HepG2 (cell line): Measurements from ENCODE around the gene SHLD1. TPM values are rescaled to one million over a fixed set of nuclear protein-coding genes. Genes with fewer than 3 reads are reported as not detected.

Experiments used
- ATF1 ChIP-seq: IDR thresholded peaks from 2 replicates; pipeline ENCODE4 v1.6.1; 2016; ENCODE audit warnings: mild to moderate bottlenecking, control low read depth
- ATF7-NPFF ChIP-seq: sonication (generic); formaldehyde crosslinking; IDR thresholded peaks from 2 replicates; pipeline ENCODE4 v1.8.1; 2023; ENCODE audit warnings: mild to moderate bottlenecking, low read depth, missing genetic modification reagents, moderate library complexity
- CHD2 ChIP-seq: IDR thresholded peaks from 2 replicates; pipeline ENCODE4 v1.6.1; 2011; ENCODE audit warnings: low read depth, low read length, improper control_type of control experiment
- FLYWCH1 ChIP-seq: sonication (generic); formaldehyde crosslinking; IDR thresholded peaks from 2 replicates; pipeline ENCODE4 v1.8.1; 2023; ENCODE audit warnings: mild to moderate bottlenecking, missing genetic modification reagents
- MAFG ChIP-seq: sonication (generic); formaldehyde crosslinking; IDR thresholded peaks from 2 replicates; pipeline ENCODE4 v1.5.1; 2020; ENCODE audit warnings: mild to moderate bottlenecking, missing genetic modification reagents
- TBP ChIP-seq: sonication (generic); formaldehyde crosslinking; IDR thresholded peaks from 2 replicates; pipeline ENCODE4 v1.5.0; 2020; ENCODE audit warnings: missing genetic modification reagents
- XRCC5 ChIP-seq: fragments of 200-400 bp; formaldehyde crosslinking; optimal IDR thresholded peaks from 2 replicates; pipeline ENCODE3; 2017; ENCODE audit warnings: mild to moderate bottlenecking, low read length
- ZNF20 ChIP-seq: sonication (generic); formaldehyde crosslinking; IDR thresholded peaks from 2 replicates; pipeline ENCODE4 v1.4.0; 2020; ENCODE audit warnings: mild to moderate bottlenecking, moderate library complexity, missing genetic modification reagents
- ZNF30 ChIP-seq: sonication (generic); formaldehyde crosslinking; IDR thresholded peaks from 2 replicates; pipeline ENCODE4 v1.5.0; 2020; ENCODE audit warnings: mild to moderate bottlenecking, missing genetic modification reagents
- ZNF501 ChIP-seq: sonication (generic); formaldehyde crosslinking; IDR thresholded peaks from 2 replicates; pipeline ENCODE4 v1.5.1; 2020; ENCODE audit warnings: mild to moderate bottlenecking, moderate library complexity, missing genetic modification reagents
- ZNF619 ChIP-seq: sonication (generic); formaldehyde crosslinking; IDR thresholded peaks from 2 replicates; pipeline ENCODE4 v1.4.0; 2020; ENCODE audit warnings: mild to moderate bottlenecking, missing genetic modification reagents
- ZNF629 ChIP-seq: sonication (generic); formaldehyde crosslinking; conservative IDR thresholded peaks from 2 replicates; pipeline ENCODE4 v1.5.0; 2020; ENCODE audit warnings: missing genetic modification reagents
- ZNF644 ChIP-seq: IDR thresholded peaks from 2 replicates; pipeline ENCODE4 v1.6.1; 2016; ENCODE audit warnings: low read depth
- ZNF672 ChIP-seq: sonication (generic); formaldehyde crosslinking; IDR thresholded peaks from 2 replicates; pipeline ENCODE4 v1.8.1; 2022; ENCODE audit warnings: missing genetic modification reagents
- ZNF746 ChIP-seq: sonication (generic); formaldehyde crosslinking; IDR thresholded peaks from 2 replicates; pipeline ENCODE4 v1.8.0; 2022; ENCODE audit warnings: mild to moderate bottlenecking, missing genetic modification reagents
- ZNF747 ChIP-seq: sonication (generic); formaldehyde crosslinking; IDR thresholded peaks from 2 replicates; pipeline ENCODE4 v1.8.1; 2023; ENCODE audit warnings: missing genetic modification reagents, mild to moderate bottlenecking, borderline replicate concordance
- polyA plus RNA-seq, 8 experiments: library from polyadenylated mRNA; depleted of rRNA in 3 of 8; stranded (reverse) in 7 of 8; unstranded in 1 of 8; fragments of >200 nt; fragmentation: Illumina TruSeq in 4 of 8; extraction: Trizol in 4 of 8; gene quantifications; 2 replicates each; pipeline versions ENCODE4 v1.2.1 to v1.2.3, GENCODE V29; 2011 to 2016; ENCODE audit warnings: low read depth in 4 of 8, missing spikeins in 1 of 8, mixed read lengths in 1 of 8; ENCODE audit not compliant: insufficient read depth in 1 of 8
- total RNA-seq, 5 experiments: library from RNA; depleted of rRNA; stranded (reverse); fragments of >200 nt; fragmentation: Illumina TruSeq; extraction: Trizol; gene quantifications; 2 replicates each; pipeline ENCODE4 v1.2.3, GENCODE V29; 2016; ENCODE audit warnings: low read depth in 1 of 5
- TF ChIP-seq, protein P1 (sequence below), 2 experiments: fragments of 450-650 bp in 1 of 2; sonication (generic) in 1 of 2; formaldehyde crosslinking in 1 of 2; IDR thresholded peaks; 2 replicates each; pipeline versions ENCODE4 v1.6.1 to v1.8.0; 2016 to 2022; ENCODE audit warnings: antibody characterized with exemption in 1 of 2, mild to moderate bottlenecking in 1 of 2, missing genetic modification reagents in 1 of 2
- TF ChIP-seq, protein P2 (sequence below): sonication (generic); formaldehyde crosslinking; IDR thresholded peaks from 2 replicates; pipeline ENCODE4 v1.8.0; 2022; ENCODE audit warnings: mild to moderate bottlenecking, missing genetic modification reagents; ENCODE audit not compliant: insufficient replicate concordance
- TF ChIP-seq, protein P3 (sequence below): sonication (generic); formaldehyde crosslinking; IDR thresholded peaks from 2 replicates; pipeline ENCODE4 v1.5.0; 2020; ENCODE audit warnings: missing genetic modification reagents

The SHLD1 gene
- total and polyA plus RNA-seq, 2 of the 13 experiments (the other 11 are each of a cell fraction or from before 2014, with no cell fraction given) = 8.9 to 10.0 TPM

DNA sequence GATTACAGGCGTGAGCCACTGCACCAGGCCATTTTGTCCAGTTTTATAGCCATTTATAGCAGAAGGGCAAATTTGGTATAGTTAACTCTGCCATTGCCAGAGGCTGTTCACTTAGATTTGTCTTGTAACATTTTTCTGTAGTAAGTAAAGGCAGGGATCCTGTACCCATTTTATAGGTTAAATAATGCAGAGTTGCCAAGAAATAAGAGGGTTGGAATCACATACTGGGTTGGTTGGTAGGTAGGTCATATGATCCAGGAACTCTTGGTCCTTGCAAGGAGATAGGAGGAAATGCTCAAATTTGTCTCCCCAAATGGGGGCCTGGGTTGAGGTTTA, 68.1 kb downstream of the SHLD1 start (continued):
- TF ChIP-seq, protein P1, sequence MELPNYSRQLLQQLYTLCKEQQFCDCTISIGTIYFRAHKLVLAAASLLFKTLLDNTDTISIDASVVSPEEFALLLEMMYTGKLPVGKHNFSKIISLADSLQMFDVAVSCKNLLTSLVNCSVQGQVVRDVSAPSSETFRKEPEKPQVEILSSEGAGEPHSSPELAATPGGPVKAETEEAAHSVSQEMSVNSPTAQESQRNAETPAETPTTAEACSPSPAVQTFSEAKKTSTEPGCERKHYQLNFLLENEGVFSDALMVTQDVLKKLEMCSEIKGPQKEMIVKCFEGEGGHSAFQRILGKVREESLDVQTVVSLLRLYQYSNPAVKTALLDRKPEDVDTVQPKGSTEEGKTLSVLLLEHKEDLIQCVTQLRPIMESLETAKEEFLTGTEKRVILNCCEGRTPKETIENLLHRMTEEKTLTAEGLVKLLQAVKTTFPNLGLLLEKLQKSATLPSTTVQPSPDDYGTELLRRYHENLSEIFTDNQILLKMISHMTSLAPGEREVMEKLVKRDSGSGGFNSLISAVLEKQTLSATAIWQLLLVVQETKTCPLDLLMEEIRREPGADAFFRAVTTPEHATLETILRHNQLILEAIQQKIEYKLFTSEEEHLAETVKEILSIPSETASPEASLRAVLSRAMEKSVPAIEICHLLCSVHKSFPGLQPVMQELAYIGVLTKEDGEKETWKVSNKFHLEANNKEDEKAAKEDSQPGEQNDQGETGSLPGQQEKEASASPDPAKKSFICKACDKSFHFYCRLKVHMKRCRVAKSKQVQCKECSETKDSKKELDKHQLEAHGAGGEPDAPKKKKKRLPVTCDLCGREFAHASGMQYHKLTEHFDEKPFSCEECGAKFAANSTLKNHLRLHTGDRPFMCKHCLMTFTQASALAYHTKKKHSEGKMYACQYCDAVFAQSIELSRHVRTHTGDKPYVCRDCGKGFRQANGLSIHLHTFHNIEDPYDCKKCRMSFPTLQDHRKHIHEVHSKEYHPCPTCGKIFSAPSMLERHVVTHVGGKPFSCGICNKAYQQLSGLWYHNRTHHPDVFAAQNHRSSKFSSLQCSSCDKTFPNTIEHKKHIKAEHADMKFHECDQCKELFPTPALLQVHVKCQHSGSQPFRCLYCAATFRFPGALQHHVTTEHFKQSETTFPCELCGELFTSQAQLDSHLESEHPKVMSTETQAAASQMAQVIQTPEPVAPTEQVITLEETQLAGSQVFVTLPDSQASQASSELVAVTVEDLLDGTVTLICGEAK (IDR thresholded peaks at IDR 0.05) = no peak
- TF ChIP-seq, protein P1 (CRISPR knock-in tag; IDR thresholded peaks at IDR 0.05) = 0 out of 2 replicates have a peak, but pooled peaks have one; percentile 2
- TF ChIP-seq ZNF746 (CRISPR knock-in tag) = no peak
- peak; percentile 88 for TF ChIP-seq ZNF629
- no peak for TF ChIP-seq FLYWCH1
- no peak for TF ChIP-seq ZNF619 (CRISPR knock-in tag)
- no peak for TF ChIP-seq CHD2
- TF ChIP-seq ZNF501 (CRISPR knock-in tag) = no peak
- TF ChIP-seq ZNF30 (CRISPR knock-in tag) = no peak
- TF ChIP-seq ATF1 (CRISPR knock-in tag) = no peak
- no peak for TF ChIP-seq ZNF644 (CRISPR knock-in tag)
- TF ChIP-seq ZNF747 (CRISPR knock-in tag) = 0 out of 2 replicates have a peak, but pooled peaks have one; percentile 1
- no peak for TF ChIP-seq MAFG (CRISPR knock-in tag)
- TF ChIP-seq ATF7-NPFF (CRISPR knock-in tag) = no peak
- no peak for TF ChIP-seq TBP (CRISPR knock-in tag)
- TF ChIP-seq, protein P2, sequence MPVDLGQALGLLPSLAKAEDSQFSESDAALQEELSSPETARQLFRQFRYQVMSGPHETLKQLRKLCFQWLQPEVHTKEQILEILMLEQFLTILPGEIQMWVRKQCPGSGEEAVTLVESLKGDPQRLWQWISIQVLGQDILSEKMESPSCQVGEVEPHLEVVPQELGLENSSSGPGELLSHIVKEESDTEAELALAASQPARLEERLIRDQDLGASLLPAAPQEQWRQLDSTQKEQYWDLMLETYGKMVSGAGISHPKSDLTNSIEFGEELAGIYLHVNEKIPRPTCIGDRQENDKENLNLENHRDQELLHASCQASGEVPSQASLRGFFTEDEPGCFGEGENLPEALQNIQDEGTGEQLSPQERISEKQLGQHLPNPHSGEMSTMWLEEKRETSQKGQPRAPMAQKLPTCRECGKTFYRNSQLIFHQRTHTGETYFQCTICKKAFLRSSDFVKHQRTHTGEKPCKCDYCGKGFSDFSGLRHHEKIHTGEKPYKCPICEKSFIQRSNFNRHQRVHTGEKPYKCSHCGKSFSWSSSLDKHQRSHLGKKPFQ = peak; percentile 61
- no peak for TF ChIP-seq ZNF672 (CRISPR knock-in tag)
- no peak for TF ChIP-seq XRCC5
- TF ChIP-seq, protein P3, sequence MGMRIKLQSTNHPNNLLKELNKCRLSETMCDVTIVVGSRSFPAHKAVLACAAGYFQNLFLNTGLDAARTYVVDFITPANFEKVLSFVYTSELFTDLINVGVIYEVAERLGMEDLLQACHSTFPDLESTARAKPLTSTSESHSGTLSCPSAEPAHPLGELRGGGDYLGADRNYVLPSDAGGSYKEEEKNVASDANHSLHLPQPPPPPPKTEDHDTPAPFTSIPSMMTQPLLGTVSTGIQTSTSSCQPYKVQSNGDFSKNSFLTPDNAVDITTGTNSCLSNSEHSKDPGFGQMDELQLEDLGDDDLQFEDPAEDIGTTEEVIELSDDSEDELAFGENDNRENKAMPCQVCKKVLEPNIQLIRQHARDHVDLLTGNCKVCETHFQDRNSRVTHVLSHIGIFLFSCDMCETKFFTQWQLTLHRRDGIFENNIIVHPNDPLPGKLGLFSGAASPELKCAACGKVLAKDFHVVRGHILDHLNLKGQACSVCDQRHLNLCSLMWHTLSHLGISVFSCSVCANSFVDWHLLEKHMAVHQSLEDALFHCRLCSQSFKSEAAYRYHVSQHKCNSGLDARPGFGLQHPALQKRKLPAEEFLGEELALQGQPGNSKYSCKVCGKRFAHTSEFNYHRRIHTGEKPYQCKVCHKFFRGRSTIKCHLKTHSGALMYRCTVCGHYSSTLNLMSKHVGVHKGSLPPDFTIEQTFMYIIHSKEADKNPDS = no peak
- no peak for TF ChIP-seq ZNF20 (CRISPR knock-in tag)
